ENCODE data around the gene AGAP1.

DNA sequence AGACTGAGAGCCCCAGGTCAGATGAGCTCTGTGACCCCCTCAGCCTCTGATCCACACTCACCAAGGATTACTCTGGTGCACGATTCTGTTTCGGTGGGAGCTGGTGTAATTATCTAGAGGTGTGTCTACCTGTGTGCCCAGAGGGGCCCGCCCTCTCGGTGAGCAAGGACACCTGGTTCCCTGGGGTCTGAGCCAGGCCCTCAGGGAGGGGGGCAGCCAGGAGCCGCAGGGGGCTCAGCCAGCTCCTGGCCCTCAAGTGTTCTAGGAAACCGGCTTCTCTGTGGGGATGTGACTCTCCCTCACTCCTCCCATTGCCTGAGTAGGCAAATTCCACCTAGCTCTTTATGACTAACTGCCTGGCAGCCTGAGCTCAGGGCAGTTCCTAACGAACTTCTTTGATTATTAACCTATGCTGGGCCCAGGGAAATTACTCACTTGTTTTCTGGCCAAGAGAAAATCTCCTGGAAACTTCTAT lies 17.4 kb downstream of the AGAP1 start:
- TF ChIP-seq CTCF (IDR thresholded peaks at IDR 0.05) (no peak), POLR2A (IDR thresholded peaks at IDR 0.05) (no peak)

Data from right lobe of liver (tissue), 4 donors.